Prostate gland (tissue), 2 donors: ENCODE measurements around the gene ARHGAP32.

ENCODE experiments used
- CTCF ChIP-seq, 4 experiments: fragments of 200-600 bp in 2 of 4; fragments of 450-650 bp in 2 of 4; sonication (generic) in 2 of 4; IDR thresholded peaks; 1 replicate in 3 of 4; 2 replicates in 1 of 4; pipeline ENCODE4 v1.5.1; 2016 to 2019; ENCODE audit warnings: antibody characterized with exemption in 4 of 4, mild to moderate bottlenecking in 2 of 4, moderate library complexity in 2 of 4
- POLR2AphosphoS5 ChIP-seq: sonication (generic); formaldehyde crosslinking; IDR thresholded peaks from one replicate; pipeline ENCODE4 v1.6.1; 2017; ENCODE audit warnings: antibody characterized with exemption

- TF ChIP-seq CTCF (IDR thresholded peaks at IDR 0.05) (no peak), POLR2AphosphoS5 (no peak)
Measured at GRCh38 chr11:129236850-129237249, 44.7 kb upstream of the ARHGAP32 start.
